ENCODE data around the gene TMEM200C.

DNA sequence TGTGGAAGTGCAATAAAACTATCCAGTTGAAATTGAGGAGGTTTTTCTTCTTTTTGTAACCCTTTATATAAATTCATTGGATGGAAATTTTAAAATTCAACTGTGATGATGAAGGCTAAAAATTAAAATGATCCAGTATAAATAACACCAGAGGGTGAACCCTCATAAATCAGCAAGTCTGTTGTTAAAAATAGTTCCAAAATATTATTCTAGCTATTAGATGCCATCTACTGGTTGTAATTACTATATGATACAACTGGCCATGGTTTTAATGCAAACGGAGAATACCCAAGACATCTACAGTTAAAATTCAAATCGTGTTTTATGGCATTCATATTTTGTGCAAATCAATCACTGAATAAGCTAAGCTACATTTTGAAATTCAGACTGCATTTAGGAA lies 53.8 kb downstream of the TMEM200C start:
- TF ChIP-seq EP300 (IDR thresholded peaks at IDR 0.05; ENCODE audit: borderline replicate concordance): no peak
- TF ChIP-seq NFIC (IDR thresholded peaks at IDR 0.05): no peak
- no peak for TF ChIP-seq YY1 (IDR thresholded peaks at IDR 0.05; ENCODE audit: low read depth)
- no peak for TF ChIP-seq CEBPB (IDR thresholded peaks at IDR 0.05)
- TF ChIP-seq, protein P1, sequence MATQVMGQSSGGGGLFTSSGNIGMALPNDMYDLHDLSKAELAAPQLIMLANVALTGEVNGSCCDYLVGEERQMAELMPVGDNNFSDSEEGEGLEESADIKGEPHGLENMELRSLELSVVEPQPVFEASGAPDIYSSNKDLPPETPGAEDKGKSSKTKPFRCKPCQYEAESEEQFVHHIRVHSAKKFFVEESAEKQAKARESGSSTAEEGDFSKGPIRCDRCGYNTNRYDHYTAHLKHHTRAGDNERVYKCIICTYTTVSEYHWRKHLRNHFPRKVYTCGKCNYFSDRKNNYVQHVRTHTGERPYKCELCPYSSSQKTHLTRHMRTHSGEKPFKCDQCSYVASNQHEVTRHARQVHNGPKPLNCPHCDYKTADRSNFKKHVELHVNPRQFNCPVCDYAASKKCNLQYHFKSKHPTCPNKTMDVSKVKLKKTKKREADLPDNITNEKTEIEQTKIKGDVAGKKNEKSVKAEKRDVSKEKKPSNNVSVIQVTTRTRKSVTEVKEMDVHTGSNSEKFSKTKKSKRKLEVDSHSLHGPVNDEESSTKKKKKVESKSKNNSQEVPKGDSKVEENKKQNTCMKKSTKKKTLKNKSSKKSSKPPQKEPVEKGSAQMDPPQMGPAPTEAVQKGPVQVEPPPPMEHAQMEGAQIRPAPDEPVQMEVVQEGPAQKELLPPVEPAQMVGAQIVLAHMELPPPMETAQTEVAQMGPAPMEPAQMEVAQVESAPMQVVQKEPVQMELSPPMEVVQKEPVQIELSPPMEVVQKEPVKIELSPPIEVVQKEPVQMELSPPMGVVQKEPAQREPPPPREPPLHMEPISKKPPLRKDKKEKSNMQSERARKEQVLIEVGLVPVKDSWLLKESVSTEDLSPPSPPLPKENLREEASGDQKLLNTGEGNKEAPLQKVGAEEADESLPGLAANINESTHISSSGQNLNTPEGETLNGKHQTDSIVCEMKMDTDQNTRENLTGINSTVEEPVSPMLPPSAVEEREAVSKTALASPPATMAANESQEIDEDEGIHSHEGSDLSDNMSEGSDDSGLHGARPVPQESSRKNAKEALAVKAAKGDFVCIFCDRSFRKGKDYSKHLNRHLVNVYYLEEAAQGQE (IDR thresholded peaks at IDR 0.05; ENCODE audit: low read depth): no peak
- TF ChIP-seq, protein P2, sequence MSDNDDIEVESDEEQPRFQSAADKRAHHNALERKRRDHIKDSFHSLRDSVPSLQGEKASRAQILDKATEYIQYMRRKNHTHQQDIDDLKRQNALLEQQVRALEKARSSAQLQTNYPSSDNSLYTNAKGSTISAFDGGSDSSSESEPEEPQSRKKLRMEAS (IDR thresholded peaks at IDR 0.05): no peak
